HepG2 (cell line): ENCODE results near the gene NYAP1. TPM values are rescaled to one million over a fixed set of nuclear protein-coding genes. Genes with fewer than 3 reads are reported as not detected.

Experiments
- CEBPB ChIP-seq: IDR thresholded peaks from 2 replicates; pipeline ENCODE4 v1.6.1; 2011; ENCODE audit warnings: low read depth, low read length, improper control_type of control experiment, borderline replicate concordance
- FOSL1 ChIP-seq: sonication (generic); formaldehyde crosslinking; IDR thresholded peaks from 2 replicates; pipeline ENCODE4 v1.9.0; 2021; ENCODE audit warnings: missing genetic modification reagents, borderline replicate concordance
- FOXM1 ChIP-seq: sonication (generic); formaldehyde crosslinking; IDR thresholded peaks from 2 replicates; pipeline ENCODE4 v1.5.0; 2020; ENCODE audit warnings: missing genetic modification reagents
- GABPA ChIP-seq, 2 experiments: IDR thresholded peaks; 2 replicates each; pipeline ENCODE4 v1.6.1; 2011 to 2016; ENCODE audit warnings: low read depth in 2 of 2, low read length in 1 of 2, missing biosample characterization in 1 of 2, missing genetic modification characterization in 1 of 2
- PHF5A ChIP-seq: IDR thresholded peaks from one replicate; pipeline ENCODE4 v1.6.1; 2018; ENCODE audit warnings: low read depth, missing genetic modification reagents; ENCODE audit not compliant: unreplicated experiment
- RARG ChIP-seq: sonication (generic); formaldehyde crosslinking; IDR thresholded peaks from 2 replicates; pipeline ENCODE4 v1.4.0; 2020; ENCODE audit warnings: low read depth, mild to moderate bottlenecking, missing genetic modification reagents
- TRIM22 ChIP-seq: fragments of 450-650 bp; IDR thresholded peaks from 2 replicates; pipeline ENCODE4 v1.6.1; 2017
- ZBTB49 ChIP-seq: sonication (generic); formaldehyde crosslinking; IDR thresholded peaks from 2 replicates; pipeline ENCODE4 v1.4.0; 2020; ENCODE audit warnings: missing genetic modification reagents, borderline replicate concordance
- ZNF225 ChIP-seq: sonication (generic); formaldehyde crosslinking; IDR thresholded peaks from 2 replicates; pipeline ENCODE4 v1.4.0; 2020; ENCODE audit warnings: mild to moderate bottlenecking, missing genetic modification reagents
- ZNF337 ChIP-seq: sonication (generic); formaldehyde crosslinking; IDR thresholded peaks from 2 replicates; pipeline ENCODE4 v1.5.1; 2020; ENCODE audit warnings: missing genetic modification reagents, low read depth, mild to moderate bottlenecking, borderline replicate concordance
- ZNF446 ChIP-seq: sonication (generic); formaldehyde crosslinking; IDR thresholded peaks from 2 replicates; pipeline ENCODE4 v1.5.0; 2020; ENCODE audit warnings: mild to moderate bottlenecking, missing genetic modification reagents
- ZNF580 ChIP-seq: IDR thresholded peaks from 2 replicates; pipeline ENCODE4 v1.6.1; 2016; ENCODE audit warnings: low read depth, borderline replicate concordance
- ZNF616 ChIP-seq: sonication (generic); formaldehyde crosslinking; IDR thresholded peaks from 2 replicates; pipeline ENCODE4 v1.5.0; 2020; ENCODE audit warnings: low read depth, mild to moderate bottlenecking, missing genetic modification reagents
- polyA plus RNA-seq, 8 experiments: library from polyadenylated mRNA; depleted of rRNA in 3 of 8; stranded (reverse) in 7 of 8; unstranded in 1 of 8; fragments of >200 nt; fragmentation: Illumina TruSeq in 4 of 8; extraction: Trizol in 4 of 8; gene quantifications; 2 replicates each; pipeline versions ENCODE4 v1.2.1 to v1.2.3, GENCODE V29; 2011 to 2016; ENCODE audit warnings: low read depth in 4 of 8, missing spikeins in 1 of 8, mixed read lengths in 1 of 8; ENCODE audit not compliant: insufficient read depth in 1 of 8
- total RNA-seq, 5 experiments: library from RNA; depleted of rRNA; stranded (reverse); fragments of >200 nt; fragmentation: Illumina TruSeq; extraction: Trizol; gene quantifications; 2 replicates each; pipeline ENCODE4 v1.2.3, GENCODE V29; 2016; ENCODE audit warnings: low read depth in 1 of 5
- TF ChIP-seq, protein P1 (sequence below): IDR thresholded peaks from 2 replicates; pipeline ENCODE4 v1.6.1; 2016; ENCODE audit warnings: control low read depth
- TF ChIP-seq, protein P2 (sequence below): IDR thresholded peaks from 2 replicates; pipeline ENCODE4 v1.6.1; 2016
- TF ChIP-seq, protein P3 (sequence below): sonication (generic); formaldehyde crosslinking; conservative IDR thresholded peaks from 2 replicates; pipeline ENCODE4 v1.4.0; 2020; ENCODE audit warnings: missing genetic modification reagents
- TF ChIP-seq, protein P4 (sequence below): sonication (generic); formaldehyde crosslinking; conservative IDR thresholded peaks from 2 replicates; pipeline ENCODE4 v1.4.0; 2020; ENCODE audit warnings: mild to moderate bottlenecking, missing genetic modification reagents, moderate library complexity

NYAP1 gene
- total and polyA plus RNA-seq, 2 of the 13 experiments (the other 11 are each of a cell fraction or from before 2014, with no cell fraction given): 0.15 to 0.46 TPM

- TF ChIP-seq ZBTB49 (CRISPR knock-in tag): no peak
- TF ChIP-seq, protein P1, sequence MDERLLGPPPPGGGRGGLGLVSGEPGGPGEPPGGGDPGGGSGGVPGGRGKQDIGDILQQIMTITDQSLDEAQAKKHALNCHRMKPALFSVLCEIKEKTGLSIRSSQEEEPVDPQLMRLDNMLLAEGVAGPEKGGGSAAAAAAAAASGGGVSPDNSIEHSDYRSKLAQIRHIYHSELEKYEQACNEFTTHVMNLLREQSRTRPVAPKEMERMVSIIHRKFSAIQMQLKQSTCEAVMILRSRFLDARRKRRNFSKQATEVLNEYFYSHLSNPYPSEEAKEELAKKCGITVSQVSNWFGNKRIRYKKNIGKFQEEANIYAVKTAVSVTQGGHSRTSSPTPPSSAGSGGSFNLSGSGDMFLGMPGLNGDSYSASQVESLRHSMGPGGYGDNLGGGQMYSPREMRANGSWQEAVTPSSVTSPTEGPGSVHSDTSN: peak; percentile 63
- TF ChIP-seq, protein P2, sequence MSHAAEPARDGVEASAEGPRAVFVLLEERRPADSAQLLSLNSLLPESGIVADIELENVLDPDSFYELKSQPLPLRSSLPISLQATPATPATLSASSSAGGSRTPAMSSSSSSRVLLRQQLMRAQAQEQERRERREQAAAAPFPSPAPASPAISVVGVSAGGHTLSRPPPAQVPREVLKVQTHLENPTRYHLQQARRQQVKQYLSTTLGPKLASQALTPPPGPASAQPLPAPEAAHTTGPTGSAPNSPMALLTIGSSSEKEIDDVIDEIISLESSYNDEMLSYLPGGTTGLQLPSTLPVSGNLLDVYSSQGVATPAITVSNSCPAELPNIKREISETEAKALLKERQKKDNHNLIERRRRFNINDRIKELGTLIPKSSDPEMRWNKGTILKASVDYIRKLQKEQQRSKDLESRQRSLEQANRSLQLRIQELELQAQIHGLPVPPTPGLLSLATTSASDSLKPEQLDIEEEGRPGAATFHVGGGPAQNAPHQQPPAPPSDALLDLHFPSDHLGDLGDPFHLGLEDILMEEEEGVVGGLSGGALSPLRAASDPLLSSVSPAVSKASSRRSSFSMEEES (CRISPR knock-in tag): peak; percentile 35; the same call in 1 of the 2 replicates
- TF ChIP-seq PHF5A (CRISPR knock-in tag): no peak
- TF ChIP-seq ZNF446 (CRISPR knock-in tag): no peak
- TF ChIP-seq FOXM1: no peak
- TF ChIP-seq ZNF616 (CRISPR knock-in tag): no peak
- TF ChIP-seq ZNF337 (CRISPR knock-in tag): no peak
- no peak for TF ChIP-seq GABPA (IDR thresholded peaks at IDR 0.05; ENCODE audit: low read depth, low read length)
- no peak for TF ChIP-seq GABPA (CRISPR knock-in tag; IDR thresholded peaks at IDR 0.05; ENCODE audit: low read depth)
- no peak for TF ChIP-seq ZNF225 (CRISPR knock-in tag)
- no peak for TF ChIP-seq FOSL1
- TF ChIP-seq, protein P3, sequence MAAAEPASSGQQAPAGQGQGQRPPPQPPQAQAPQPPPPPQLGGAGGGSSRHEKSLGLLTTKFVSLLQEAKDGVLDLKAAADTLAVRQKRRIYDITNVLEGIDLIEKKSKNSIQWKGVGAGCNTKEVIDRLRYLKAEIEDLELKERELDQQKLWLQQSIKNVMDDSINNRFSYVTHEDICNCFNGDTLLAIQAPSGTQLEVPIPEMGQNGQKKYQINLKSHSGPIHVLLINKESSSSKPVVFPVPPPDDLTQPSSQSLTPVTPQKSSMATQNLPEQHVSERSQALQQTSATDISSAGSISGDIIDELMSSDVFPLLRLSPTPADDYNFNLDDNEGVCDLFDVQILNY: no peak
- TF ChIP-seq ZNF580 (CRISPR knock-in tag): no peak
- peak; percentile 85; the same call in 1 of the 2 replicates for TF ChIP-seq CEBPB
- TF ChIP-seq RARG (CRISPR knock-in tag): no peak
- TF ChIP-seq TRIM22: no peak
- TF ChIP-seq, protein P4, sequence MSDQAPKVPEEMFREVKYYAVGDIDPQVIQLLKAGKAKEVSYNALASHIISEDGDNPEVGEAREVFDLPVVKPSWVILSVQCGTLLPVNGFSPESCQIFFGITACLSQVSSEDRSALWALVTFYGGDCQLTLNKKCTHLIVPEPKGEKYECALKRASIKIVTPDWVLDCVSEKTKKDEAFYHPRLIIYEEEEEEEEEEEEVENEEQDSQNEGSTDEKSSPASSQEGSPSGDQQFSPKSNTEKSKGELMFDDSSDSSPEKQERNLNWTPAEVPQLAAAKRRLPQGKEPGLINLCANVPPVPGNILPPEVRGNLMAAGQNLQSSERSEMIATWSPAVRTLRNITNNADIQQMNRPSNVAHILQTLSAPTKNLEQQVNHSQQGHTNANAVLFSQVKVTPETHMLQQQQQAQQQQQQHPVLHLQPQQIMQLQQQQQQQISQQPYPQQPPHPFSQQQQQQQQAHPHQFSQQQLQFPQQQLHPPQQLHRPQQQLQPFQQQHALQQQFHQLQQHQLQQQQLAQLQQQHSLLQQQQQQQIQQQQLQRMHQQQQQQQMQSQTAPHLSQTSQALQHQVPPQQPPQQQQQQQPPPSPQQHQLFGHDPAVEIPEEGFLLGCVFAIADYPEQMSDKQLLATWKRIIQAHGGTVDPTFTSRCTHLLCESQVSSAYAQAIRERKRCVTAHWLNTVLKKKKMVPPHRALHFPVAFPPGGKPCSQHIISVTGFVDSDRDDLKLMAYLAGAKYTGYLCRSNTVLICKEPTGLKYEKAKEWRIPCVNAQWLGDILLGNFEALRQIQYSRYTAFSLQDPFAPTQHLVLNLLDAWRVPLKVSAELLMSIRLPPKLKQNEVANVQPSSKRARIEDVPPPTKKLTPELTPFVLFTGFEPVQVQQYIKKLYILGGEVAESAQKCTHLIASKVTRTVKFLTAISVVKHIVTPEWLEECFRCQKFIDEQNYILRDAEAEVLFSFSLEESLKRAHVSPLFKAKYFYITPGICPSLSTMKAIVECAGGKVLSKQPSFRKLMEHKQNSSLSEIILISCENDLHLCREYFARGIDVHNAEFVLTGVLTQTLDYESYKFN (CRISPR knock-in tag): peak; percentile 93
Observed at GRCh38 chr7:100540073-100540723, 56.5 kb downstream of the NYAP1 start (continued).
